ENCODE results near the gene KCNQ4.

DNA sequence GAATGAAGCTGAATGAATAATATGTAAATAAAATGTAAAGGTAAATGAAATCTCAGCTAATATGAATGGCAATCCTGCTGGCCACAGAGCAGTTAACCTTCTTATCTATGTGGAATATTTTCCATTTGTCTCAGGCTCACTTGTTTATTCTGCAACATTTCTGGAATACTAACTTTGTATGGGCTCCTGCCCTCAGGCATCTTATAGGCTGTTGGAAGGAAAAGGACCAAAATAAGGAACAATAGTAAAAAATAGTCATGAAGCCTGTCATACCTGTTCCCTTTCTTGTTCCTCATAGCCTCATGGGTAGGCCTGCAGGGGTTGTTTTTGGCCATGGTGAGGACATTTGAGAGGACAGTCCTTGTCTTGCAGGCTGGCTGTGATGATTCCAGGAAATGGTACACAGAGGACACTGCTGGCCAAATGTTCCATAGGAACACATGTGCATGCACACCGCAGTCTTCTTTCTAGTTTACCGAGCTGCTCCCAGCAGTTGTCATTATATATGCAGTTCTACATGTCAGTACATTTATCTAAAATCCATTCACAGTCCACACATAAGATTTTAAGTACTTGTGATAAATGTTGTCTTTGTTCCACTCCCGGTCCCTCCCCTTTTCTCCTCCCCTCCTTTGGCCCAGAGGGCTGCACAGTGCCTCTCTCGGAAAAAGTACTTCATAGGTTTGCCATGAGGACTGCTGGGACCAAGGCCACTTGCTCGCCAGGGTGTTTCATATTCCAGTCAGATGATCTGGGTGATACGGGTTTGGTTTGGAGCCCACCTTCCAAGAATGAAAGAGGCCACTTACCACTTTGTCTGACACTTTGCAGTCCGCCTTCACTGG, 15.2 kb upstream of the KCNQ4 start:
- TF ChIP-seq ZNF274 (IDR thresholded peaks at IDR 0.05; ENCODE audit: insufficient read depth, insufficient read length) (no peak), MXI1 (IDR thresholded peaks at IDR 0.05; ENCODE audit: low read depth, low read length) (no peak), JUND (IDR thresholded peaks at IDR 0.05; ENCODE audit: low read depth, low read length) (no peak), NFYB (IDR thresholded peaks at IDR 0.05; ENCODE audit: insufficient read depth, low read depth, low read length) (no peak), POLR2A (IDR thresholded peaks at IDR 0.05; ENCODE audit: low read depth, low read length) (no peak), EZH2 (IDR thresholded peaks at IDR 0.05; ENCODE audit: borderline replicate concordance, control insufficient read depth, low read depth, low read length) (no peak), POLR2AphosphoS5 (IDR thresholded peaks at IDR 0.05; ENCODE audit: low read length) (no peak), YBX1 (IDR thresholded peaks at IDR 0.05) (no peak), SIN3A (IDR thresholded peaks at IDR 0.05; ENCODE audit: low read depth, low read length) (no peak)
- TF ChIP-seq, protein P1, sequence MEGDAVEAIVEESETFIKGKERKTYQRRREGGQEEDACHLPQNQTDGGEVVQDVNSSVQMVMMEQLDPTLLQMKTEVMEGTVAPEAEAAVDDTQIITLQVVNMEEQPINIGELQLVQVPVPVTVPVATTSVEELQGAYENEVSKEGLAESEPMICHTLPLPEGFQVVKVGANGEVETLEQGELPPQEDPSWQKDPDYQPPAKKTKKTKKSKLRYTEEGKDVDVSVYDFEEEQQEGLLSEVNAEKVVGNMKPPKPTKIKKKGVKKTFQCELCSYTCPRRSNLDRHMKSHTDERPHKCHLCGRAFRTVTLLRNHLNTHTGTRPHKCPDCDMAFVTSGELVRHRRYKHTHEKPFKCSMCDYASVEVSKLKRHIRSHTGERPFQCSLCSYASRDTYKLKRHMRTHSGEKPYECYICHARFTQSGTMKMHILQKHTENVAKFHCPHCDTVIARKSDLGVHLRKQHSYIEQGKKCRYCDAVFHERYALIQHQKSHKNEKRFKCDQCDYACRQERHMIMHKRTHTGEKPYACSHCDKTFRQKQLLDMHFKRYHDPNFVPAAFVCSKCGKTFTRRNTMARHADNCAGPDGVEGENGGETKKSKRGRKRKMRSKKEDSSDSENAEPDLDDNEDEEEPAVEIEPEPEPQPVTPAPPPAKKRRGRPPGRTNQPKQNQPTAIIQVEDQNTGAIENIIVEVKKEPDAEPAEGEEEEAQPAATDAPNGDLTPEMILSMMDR (IDR thresholded peaks at IDR 0.05 in 2 of 3, conservative IDR thresholded peaks at IDR 0.05 in 1 of 3; ENCODE audit: control insufficient read depth in 2 of 3, extremely low read depth in 1 of 3, insufficient read depth in 1 of 3, low read depth in 3 of 3, low read length in 3 of 3) = no peak

Measured in GM12878 (cell line).